A549 (cell line): ENCODE results near the gene SHANK1.

Source experiments
- HDAC2 ChIP-seq: fragments of 200-600 bp; sonication (generic); IDR thresholded peaks from 2 replicates; pipeline ENCODE4 v1.6.1; 2016
- ZSCAN20 ChIP-seq: fragments of 250-450 bp; sonication (Bioruptor Pico); IDR thresholded peaks from 2 replicates; pipeline ENCODE4 v1.8.0; 2022; ENCODE audit warnings: mild to moderate bottlenecking, moderate library complexity
- TF ChIP-seq, protein P1 (sequence below): fragments of >200 bp; sonication (Bioruptor Twin); formaldehyde crosslinking; IDR thresholded peaks from 3 replicates; pipeline ENCODE4 v1.5.1; 2016

DNA sequence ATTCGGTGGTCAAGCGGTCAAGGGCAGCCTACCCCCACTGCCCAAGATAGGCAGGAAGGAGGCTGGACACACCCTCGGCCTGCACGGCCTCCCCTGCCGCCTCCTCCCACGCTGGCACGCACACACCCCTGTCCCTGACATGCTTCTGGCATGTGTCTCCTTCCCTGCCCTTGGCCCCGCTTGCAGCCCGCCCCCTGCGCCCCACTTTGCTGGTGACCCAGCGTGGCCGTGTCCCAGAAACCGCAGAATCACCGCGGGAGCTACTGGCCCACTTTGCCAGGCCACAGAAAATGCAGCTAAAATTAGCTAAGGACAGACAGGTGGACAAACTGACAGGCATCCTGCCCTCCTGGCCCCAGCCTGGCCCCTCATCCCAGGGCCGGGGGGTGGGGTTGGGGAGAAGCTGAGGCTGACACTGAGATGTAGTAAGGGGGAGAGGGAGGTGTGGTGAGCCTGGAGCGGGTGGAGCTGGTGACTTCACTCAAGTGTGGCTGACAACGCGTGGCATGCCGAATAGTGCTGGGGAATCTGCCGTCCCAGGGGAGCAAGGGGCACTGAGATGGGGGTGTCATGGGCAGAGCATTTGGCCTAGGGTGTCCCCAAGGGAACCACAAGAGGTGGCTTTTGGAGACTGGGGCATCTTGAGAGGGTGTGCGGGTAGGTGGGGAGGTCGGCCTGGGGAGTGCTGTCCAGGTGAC is 2.4 kb downstream of the SHANK1 start:
- TF ChIP-seq HDAC2 (no peak), ZSCAN20 (CRISPR knock-in tag) (no peak)
- TF ChIP-seq, protein P1, sequence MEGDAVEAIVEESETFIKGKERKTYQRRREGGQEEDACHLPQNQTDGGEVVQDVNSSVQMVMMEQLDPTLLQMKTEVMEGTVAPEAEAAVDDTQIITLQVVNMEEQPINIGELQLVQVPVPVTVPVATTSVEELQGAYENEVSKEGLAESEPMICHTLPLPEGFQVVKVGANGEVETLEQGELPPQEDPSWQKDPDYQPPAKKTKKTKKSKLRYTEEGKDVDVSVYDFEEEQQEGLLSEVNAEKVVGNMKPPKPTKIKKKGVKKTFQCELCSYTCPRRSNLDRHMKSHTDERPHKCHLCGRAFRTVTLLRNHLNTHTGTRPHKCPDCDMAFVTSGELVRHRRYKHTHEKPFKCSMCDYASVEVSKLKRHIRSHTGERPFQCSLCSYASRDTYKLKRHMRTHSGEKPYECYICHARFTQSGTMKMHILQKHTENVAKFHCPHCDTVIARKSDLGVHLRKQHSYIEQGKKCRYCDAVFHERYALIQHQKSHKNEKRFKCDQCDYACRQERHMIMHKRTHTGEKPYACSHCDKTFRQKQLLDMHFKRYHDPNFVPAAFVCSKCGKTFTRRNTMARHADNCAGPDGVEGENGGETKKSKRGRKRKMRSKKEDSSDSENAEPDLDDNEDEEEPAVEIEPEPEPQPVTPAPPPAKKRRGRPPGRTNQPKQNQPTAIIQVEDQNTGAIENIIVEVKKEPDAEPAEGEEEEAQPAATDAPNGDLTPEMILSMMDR, result no peak
